Neutrophil (primary cell): ENCODE results near the gene DDX42.

Source experiments
- H3K27ac ChIP-seq: fragments of 200-600 bp; sonication (generic); 2 replicates; pipeline ENCODE4 v1.5.1; 2016; ENCODE audit warnings: mild to moderate bottlenecking, moderate library complexity
- H3K27me3 ChIP-seq: fragments of 200-600 bp; sonication (generic); 2 replicates; pipeline ENCODE4 v1.6.0; 2016; ENCODE audit warnings: mild to moderate bottlenecking
- H3K36me3 ChIP-seq: fragments of 200-600 bp; sonication (generic); 2 replicates; pipeline ENCODE4 v1.5.1; 2017
- H3K4me1 ChIP-seq, 2 experiments: fragments of 200-600 bp in 1 of 2; sonication (generic) in 1 of 2; 1 replicate in 1 of 2; 2 replicates in 1 of 2; pipeline versions ENCODE4 v1.5.1 to v1.6.1; 2013 to 2016; ENCODE audit warnings: low read depth in 1 of 2, low read length in 1 of 2, mild to moderate bottlenecking in 1 of 2, moderate library complexity in 1 of 2; ENCODE audit not compliant: control insufficient read depth in 1 of 2, insufficient read depth in 1 of 2
- H3K4me3 ChIP-seq, 2 experiments: fragments of 200-600 bp in 1 of 2; sonication (generic) in 1 of 2; 1 replicate in 1 of 2; 2 replicates in 1 of 2; pipeline ENCODE4 v1.5.1; 2013 to 2016; ENCODE audit warnings: low read depth in 1 of 2, low read length in 1 of 2, mild to moderate bottlenecking in 1 of 2, moderate library complexity in 1 of 2
- H3K9me3 ChIP-seq: fragments of 200-600 bp; sonication (generic); 2 replicates; pipeline ENCODE4 v1.5.1; 2016
- CTCF ChIP-seq: fragments of 200-600 bp; sonication (generic); IDR thresholded peaks from 2 replicates; pipeline ENCODE4 v1.5.1; 2016; ENCODE audit warnings: antibody characterized with exemption

DDX42 gene

DNA sequence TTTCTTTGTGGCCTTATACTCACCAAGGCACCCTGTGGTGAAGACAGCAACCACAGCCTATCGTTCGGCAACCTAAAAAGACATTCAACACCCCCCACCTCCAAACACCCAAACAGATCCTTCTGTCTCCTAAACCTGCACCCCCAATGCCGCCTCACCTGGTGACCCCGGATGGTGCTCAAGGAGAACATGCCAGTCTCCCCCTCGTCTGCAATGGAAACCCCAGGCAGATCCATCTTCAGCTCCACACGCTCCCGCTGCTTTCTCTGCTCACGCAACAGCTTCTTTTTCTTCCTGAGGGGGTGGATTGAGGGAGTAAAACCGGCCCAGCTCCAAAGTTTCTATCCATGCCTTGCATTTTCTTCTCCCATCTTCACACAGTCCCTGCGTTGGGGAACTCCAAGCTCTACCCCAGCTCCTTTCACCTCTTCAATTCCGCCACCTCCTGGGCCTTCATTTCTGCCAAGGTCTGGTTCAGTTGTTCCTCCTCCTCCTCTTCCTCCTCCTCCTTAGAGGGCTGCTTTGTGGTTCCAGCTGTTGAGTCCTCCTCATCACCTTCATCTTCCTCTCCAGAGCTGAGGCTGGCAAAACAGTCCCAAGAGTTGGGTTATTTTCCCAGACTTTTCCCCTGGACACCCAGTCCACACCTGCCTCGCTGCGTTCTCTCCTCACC, 49.8 kb downstream of the DDX42 start:
- Histone ChIP-seq H3K4me1 (peaks cover 54 to 60% of the 10 kb centered on the region in 2 experiments), H3K9me3 (no peaks in the 10 kb centered on the region), H3K27me3 (no peaks in the 10 kb centered on the region), H3K27ac (no peak overlapping the region), H3K4me3 (no peak overlapping the region), H3K36me3 (peaks cover 59% of the 10 kb centered on the region)
- TF ChIP-seq CTCF, result no peak

DNA sequence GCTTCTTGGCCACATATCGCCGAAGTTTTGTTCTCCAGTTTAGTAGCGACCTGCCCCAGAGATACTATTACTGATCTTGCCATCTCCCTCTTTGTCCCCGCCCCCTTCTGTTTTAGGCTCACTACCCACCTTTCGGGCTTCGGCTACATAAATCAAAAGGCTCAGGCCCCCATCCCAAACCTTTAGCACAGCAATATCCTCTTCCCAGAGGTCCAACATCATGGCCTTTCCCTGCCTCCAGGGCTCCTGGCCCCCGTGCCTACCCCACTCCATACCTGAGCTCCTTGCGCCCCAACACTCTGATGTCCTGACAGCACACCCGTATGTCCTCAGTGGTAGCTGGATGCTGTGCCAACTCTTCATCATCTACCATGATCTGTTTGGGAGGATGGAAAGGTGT, 50.4 kb downstream of the DDX42 start:
- no peak for TF ChIP-seq CTCF
- peaks cover 51 to 55% of the 10 kb centered on the region in 2 experiments for H3K4me1 ChIP-seq
- H3K27ac ChIP-seq, result peak overlapping the region; percentile 31
- H3K4me3 ChIP-seq, result no peak overlapping the region
- peaks cover 57% of the 10 kb centered on the region for H3K36me3 ChIP-seq
- no peaks in the 10 kb centered on the region for H3K27me3 ChIP-seq
- H3K9me3 ChIP-seq, result no peaks in the 10 kb centered on the region

- Histone ChIP-seq H3K4me3 (peak overlapping the region; percentile 96), H3K36me3 (peaks cover 57% of the 10 kb centered on the region), H3K4me1 (peaks cover 29 to 39% of the 10 kb centered on the region in 2 experiments), H3K27me3 (no peaks in the 10 kb centered on the region), H3K27ac (peak overlapping the region; percentile 92), H3K9me3 (no peaks in the 10 kb centered on the region)
- no peak for TF ChIP-seq CTCF
Observed at GRCh38 chr17:63826468-63827001, 52.6 kb downstream of the DDX42 start.

DNA sequence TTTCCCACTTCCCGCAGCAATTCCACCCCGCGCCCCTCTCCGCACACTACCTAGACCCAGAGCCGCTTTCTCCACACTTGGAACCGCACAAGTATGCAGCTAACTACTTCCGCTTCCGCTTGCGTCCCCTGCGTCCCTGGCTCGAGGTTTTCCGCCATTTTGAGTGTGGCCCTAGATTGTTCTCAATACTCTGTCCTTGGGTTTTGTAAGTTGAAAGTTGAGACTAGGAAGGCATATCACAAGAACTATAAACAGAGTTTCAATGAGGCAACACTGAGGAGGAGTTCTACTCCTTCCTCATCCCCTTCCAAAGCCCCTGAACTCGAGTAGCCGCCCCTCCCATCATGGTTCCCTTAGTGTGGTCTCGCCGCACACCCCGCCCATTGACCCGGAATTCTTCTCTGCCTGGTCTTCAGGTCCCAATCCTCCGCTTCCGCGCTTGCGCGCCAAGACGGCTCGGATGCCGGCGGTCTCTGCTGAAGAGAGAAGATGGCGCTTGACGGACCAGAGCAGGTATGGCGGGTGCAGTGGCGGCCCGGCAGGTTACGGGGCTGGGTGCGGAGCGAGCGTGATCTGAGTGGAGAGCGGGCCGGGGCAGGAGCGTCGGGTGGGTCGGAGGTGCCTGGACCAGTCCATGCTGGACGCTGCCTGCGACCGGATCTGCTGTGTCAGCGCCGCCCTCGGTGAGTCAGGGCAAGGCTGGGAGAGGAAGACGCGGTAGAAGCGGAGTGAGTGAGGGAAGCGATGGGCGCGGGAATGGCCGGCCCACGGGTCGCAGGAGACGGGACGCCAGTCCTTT, 53.2 kb downstream of the DDX42 start, which contains the start of the genes FTSJ3 and PSMC5:
Gene FTSJ3 (minus strand): TSS at position 662 of the 799 bp plus-strand sequence. CDS start 761 bp downstream, outside the sequence.
Gene PSMC5 (plus strand): TSS at position 430 of the 799 bp plus-strand sequence. CDS start 60 bp downstream, at position 490.
- H3K27me3 ChIP-seq, result no peaks in the 10 kb centered on the region
- no peaks in the 10 kb centered on the region for H3K9me3 ChIP-seq
- peak; percentile 57 for TF ChIP-seq CTCF
- H3K36me3 ChIP-seq, result peaks cover 57% of the 10 kb centered on the region
- H3K4me1 ChIP-seq, result peaks cover 25 to 36% of the 10 kb centered on the region in 2 experiments
- peak within 1 kb of the TSS; percentile 92 for H3K27ac ChIP-seq
- H3K4me3 ChIP-seq, result peak within 1 kb of the TSS; percentile 96

DNA sequence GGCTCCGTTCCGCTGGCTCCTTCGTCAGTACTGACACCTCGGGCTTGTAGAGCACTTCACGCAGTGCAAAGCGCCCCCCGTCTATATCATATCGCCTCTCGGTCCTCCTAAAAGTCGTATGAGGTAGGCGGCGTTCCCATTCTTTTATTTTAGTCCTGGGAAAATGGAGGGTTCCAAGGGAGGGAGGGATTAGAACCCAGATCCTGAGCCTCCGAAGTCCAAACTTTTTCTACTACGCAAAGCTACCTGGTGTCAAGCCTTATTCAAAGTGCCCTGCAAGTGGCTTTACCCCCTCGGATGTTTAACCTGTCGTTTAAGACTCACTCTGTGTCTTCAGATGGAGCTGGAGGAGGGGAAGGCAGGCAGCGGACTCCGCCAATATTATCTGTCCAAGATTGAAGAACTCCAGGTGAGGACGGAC, 53.8 kb downstream of the DDX42 start:
- H3K27ac ChIP-seq, result peak overlapping the region; percentile 92
- peaks cover 57% of the 10 kb centered on the region for H3K36me3 ChIP-seq
- TF ChIP-seq CTCF, result no peak
- peak overlapping the region; percentile 96 for H3K4me3 ChIP-seq
- H3K27me3 ChIP-seq, result no peaks in the 10 kb centered on the region
- no peaks in the 10 kb centered on the region for H3K9me3 ChIP-seq
- H3K4me1 ChIP-seq, result peaks cover 25 to 36% of the 10 kb centered on the region in 2 experiments
